Esophagus muscularis mucosa (tissue), 3 donors: ENCODE results near the gene THOC6.

Source experiments
- CTCF ChIP-seq, 3 experiments: fragments of 200-600 bp in 2 of 3; fragments of 450-650 bp in 1 of 3; sonication (generic) in 2 of 3; IDR thresholded peaks; one replicate each; pipeline ENCODE4 v1.5.1; 2017 to 2019; ENCODE audit warnings: antibody characterized with exemption in 3 of 3, mild to moderate bottlenecking in 2 of 3, moderate library complexity in 1 of 3
- EP300 ChIP-seq: sonication (generic); formaldehyde crosslinking; IDR thresholded peaks from one replicate; pipeline ENCODE4 v1.6.1; 2017; ENCODE audit warnings: antibody characterized with exemption

GRCh38 chr16:2976673-2977072 is 47.2 kb upstream of the THOC6 start:
- TF ChIP-seq CTCF (IDR thresholded peaks at IDR 0.05) (no peak), EP300 (no peak)
